Astrocyte of the hippocampus (primary cell): ENCODE data around the gene TFEB.

Experiments used
- DNase-seq: peaks from one replicate; pipeline ENCODE4 v3.0.0; 2011; ENCODE audit warnings: low read depth, low spot score

TFEB gene

GRCh38 chr6:41675992-41676391 is 59.4 kb downstream of the TFEB start:
- DNase-seq: no peak

DNA sequence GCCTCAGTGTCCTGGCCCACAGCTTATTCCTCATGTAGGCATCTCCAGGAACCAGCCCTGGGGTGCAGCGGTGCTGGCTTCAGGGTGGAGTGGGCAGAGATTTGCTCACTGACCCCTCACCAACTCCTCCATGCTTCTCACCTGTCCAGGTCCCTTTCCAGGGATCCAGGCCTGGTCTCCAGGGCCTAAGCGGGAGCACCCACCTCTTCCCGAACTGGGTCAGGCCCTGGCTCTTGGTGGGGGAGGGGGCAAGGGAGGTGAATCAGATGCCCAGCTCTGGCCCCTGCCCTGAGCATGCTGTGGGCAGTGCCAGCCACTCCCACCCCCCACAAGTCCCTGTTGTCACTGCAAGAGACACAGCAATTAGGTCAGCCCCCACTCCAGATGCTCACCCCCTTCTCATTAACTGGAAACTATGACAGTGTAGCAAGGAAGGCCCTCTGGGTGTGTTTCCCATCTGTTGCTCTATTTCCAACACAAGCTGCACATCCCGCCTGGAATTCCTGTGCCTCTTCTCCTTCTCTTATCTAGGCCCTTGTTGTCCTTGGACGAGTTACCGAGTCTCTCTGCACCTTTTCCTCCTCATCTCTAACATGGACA is 60.1 kb downstream of the TFEB start:
- no peak for DNase-seq

- no peak for DNase-seq
Observed at GRCh38 chr6:41674231-41675000, 61.0 kb downstream of the TFEB start.

DNA sequence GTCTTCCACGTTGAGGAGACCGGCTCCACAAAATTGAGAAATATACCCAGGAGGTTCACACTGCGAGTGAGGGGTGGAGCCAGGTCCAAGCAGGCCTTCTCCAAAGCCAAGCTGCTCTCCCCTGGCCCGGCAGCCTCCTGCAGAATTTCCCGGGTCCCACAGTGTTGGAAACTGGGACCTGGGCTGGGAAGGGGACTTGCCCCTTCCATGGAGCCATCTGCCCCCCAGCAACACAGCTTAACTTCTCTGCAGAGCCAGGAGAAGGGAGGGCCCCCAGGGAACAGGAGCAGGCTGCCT is 61.8 kb downstream of the TFEB start:
- no peak for DNase-seq

- no peak for DNase-seq
Observed at GRCh38 chr6:41672816-41673703, 62.3 kb downstream of the TFEB start.

- DNase-seq: no peak
Observed at GRCh38 chr6:41672016-41672415, 63.4 kb downstream of the TFEB start.

- no peak for DNase-seq
Observed at GRCh38 chr6:41671376-41671775, 64.0 kb downstream of the TFEB start.

- DNase-seq: no peak
Observed at GRCh38 chr6:41670703-41671360, 64.6 kb downstream of the TFEB start.

GRCh38 chr6:41668968-41669367 is 66.4 kb downstream of the TFEB start:
- DNase-seq: no peak

- no peak for DNase-seq
Observed at GRCh38 chr6:41667195-41667594, 68.2 kb downstream of the TFEB start.

- DNase-seq: no peak
Observed at GRCh38 chr6:41664271-41664670, 71.1 kb downstream of the TFEB start.

DNA sequence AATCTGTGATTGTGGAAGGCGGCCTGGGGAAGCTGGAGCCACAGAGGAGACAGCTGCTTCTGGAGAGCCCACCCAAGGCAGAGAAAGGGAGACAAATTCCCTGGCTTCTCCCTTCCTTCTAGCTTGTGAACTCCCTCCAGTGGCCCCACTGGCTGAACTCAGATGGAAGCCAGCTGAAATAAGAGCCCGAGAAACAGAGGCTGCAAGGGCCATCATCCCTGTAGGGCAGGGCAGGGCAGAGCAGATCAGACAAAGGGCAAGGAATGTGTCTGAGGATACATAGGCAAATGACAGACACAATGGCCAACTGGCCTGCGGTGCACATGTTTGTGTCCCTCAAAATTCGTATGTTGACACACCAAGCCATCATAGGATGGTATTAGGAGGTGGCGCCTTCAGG is 71.8 kb downstream of the TFEB start:
- DNase-seq: no peak

DNA sequence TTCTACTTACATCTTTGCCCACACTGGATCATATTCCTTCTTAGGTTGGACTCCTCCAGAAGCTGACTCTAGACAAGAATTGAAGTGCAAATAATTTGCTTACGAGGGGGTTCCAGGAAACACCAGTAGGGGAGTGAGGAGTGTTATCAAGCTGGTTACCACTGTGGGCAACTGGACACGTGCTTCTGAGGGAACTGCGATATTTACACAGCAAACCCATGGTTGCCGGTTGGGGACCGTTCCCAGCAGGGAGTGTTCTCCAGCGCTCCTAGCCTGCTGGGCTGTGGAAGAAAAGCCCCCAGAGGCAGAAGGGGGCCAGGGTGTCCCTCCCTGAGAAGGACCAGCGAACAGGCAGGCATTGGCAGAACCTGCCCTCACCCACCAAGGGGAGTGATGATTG is 75.5 kb downstream of the TFEB start:
- no peak for DNase-seq

DNA sequence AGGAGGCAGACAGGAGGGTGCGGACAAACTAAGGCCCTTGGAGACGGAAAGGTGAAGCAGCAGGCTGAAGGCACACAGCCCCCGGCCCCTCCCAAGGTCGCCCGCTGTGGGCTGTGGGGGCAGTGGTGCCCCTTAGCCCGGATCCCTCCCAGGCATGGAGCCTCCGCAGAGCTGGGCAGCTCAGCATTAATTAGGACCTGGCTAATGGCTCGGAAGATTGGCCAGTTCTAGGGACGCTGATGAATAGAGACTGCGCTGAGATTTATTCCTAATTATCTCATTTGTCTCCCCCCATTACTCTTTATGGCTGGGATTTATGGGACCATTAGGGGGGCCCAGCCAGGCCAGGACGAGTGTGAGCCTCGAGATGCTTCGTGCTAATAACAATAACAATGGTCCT is 76.8 kb downstream of the TFEB start:
- no peak for DNase-seq

DNA sequence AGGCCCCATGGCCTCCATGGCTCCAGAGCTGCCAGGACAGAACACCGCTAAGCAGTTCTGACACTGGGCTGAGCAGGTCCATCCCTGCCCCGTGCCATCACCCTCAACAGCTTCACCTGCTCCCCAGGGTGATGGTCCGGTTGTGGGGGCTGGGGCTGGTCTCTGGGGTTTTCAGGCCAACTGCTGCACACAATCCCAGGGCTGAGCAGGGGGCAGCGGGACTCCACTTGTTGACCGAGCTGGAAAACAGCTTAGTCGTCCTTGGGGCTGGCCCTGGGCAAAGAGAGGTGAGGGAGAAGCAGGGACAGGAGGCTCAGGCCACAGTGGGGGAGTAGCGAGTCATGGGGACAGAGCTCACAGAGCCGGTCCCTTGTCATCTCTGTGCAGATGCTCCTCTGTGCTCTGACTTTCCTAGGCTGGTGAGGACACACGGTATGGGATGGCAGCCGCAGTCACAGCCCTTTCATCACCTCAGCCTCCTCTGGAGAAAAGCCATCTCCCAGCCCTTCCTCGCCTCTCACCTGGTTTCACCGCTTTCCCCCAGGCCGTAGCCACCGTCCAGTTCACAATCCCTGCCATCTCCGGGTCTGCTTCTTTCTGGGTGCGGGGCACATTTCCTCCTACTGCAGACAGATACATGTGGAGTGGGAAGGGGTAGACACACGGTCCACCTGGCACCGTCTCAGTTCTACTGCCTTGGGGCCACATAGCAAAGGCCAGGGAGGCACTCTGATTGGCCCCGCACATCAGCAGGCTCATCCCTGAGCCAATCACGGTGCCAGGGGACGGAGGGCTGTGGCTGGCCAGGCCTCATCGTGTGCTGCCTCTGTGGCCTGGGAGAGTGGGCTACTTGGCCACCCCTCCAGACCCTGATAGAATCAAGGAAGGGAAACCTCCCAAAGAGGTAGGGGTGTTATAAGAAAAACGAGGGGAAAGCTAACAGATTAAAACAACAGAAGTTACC is 78.0 kb downstream of the TFEB start:
- DNase-seq: no peak

DNA sequence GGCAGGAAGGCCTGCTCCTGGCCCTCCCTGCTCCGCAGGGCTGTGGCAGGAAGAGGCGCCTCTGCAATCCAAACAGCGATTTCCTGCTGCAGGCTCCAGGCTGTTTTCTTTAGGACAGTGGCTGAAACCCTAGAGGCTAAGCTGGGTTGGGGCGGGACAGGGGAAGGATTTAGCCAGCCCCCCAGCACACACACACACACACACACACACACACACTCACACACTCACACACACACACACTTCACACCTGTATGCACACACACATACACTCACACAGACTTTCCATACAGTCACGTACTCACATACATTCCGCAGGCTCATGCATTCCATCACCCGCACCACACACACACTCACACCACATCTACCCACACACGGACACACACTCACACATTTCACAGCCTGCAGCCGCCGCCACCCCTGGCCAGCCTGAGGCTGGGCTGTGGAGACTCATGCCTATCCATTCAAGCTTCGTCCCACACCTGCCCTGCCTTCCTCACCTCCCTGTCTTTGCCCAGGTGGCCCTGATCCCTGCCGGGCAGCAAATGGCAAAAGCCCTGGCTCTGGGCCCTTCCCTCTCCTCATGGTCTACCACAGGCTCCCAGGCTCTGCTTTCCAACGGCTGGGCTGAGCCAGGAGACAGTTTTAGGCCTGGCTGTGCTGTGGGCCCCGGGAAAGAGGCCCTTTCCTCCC is 79.3 kb downstream of the TFEB start:
- peak; percentile 32 for DNase-seq

GRCh38 chr6:41655646-41656001 is 79.8 kb downstream of the TFEB start:
- no peak for DNase-seq

DNA sequence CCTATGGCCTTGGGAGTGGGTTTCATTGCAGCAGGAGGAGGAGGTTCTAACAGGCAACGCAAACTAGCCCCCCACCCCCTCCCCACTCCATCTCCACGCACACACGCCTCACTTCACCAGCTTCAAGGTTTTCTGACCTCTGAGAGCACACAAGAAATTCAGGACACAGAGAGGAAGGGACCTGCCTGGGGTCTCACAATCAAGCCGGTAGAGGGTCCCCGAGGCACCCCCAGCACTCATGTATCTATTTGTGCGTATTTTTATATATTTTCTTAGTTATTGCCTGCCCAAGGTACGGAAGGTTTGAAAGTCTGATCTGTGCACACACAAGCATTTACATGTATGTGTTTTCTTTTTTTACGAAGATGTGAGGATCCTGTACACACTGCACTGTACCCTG is 80.2 kb downstream of the TFEB start:
- no peak for DNase-seq

DNA sequence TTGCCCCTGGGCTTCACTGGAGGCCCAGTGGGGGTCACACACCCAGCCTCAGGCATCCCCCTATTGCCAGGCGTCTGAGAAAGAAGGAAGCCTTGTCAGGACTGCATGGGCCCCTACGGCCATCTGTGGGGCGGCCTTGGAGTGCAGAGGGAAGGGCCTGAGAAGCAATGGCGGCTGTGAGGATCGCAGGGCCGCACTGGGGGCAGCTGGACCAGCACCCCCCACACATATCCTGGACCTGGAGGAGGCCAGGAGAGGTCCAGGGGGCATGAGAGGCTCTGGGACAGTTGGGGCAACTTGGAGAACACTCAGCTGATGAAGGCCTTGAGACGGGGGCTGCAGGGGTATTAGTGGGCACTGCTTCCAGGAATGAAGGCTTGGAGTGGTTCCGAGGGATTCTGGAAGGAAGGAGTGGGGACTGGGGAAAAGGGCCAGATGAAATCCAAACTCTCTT is 80.7 kb downstream of the TFEB start:
- DNase-seq: no peak

GRCh38 chr6:41654151-41654697 is 81.2 kb downstream of the TFEB start:
- DNase-seq: no peak
